Myocyte (in vitro differentiated cells): Measurements from ENCODE around the gene BEST4. TPM values are rescaled to one million over a fixed set of nuclear protein-coding genes. Genes with fewer than 3 reads are reported as not detected.
"Not testable (repeated sequence)": the region's sequence is repeated elsewhere in the genome, so short reads cannot be mapped to it uniquely, and the experiment has no call there.

Experiments
- DNase-seq: peaks from one replicate; pipeline ENCODE4 v3.0.0-alpha.2; 2012; ENCODE audit warnings: low read depth
- total RNA-seq: library from RNA; depleted of rRNA; stranded (reverse); fragments of >200 nt; gene quantifications from 2 replicates; pipeline ENCODE4 v1.2.3, GENCODE V29; 2014

Gene BEST4
- total RNA-seq, 1 donor from 2014 or later, result 0.59 TPM

DNA sequence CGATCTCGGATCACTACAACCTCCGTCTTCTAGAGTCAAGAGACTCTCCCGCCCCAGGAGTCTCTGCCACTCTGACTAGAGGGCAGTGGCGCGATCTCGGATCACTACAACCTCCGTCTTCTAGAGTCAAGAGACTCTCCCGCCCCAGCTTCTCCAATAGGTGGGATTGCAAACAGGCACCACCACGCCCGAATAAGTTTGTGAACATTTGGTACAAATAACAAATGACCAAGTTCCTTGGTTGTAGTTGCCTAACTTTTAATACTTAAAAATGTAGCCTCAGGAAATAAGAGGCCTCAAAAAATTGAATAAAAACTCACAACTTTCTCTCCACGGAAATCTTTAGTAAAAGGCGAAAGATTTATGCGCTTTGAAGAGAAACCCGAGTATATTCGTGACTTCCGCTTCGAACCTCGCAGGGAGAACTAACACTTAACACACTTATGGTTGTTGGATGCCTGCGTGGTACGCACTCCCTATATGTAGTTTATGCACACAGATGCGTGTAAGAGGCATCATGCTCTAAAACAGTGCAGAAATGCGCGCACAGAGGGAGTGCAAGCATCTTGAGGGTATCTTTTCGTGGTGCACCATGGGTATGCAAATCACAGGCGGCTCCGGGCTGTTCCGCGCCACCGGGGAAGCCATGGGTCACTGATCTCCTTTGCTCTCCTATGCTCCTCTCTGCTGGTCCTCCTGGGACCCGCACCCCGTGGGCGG, 31.8 kb upstream of the BEST4 start:
- DNase-seq, result peak; percentile 86

GRCh38 chr1:44819196-44819607, 31.2 kb upstream of the BEST4 start:
- peak; percentile 59 for DNase-seq

DNA sequence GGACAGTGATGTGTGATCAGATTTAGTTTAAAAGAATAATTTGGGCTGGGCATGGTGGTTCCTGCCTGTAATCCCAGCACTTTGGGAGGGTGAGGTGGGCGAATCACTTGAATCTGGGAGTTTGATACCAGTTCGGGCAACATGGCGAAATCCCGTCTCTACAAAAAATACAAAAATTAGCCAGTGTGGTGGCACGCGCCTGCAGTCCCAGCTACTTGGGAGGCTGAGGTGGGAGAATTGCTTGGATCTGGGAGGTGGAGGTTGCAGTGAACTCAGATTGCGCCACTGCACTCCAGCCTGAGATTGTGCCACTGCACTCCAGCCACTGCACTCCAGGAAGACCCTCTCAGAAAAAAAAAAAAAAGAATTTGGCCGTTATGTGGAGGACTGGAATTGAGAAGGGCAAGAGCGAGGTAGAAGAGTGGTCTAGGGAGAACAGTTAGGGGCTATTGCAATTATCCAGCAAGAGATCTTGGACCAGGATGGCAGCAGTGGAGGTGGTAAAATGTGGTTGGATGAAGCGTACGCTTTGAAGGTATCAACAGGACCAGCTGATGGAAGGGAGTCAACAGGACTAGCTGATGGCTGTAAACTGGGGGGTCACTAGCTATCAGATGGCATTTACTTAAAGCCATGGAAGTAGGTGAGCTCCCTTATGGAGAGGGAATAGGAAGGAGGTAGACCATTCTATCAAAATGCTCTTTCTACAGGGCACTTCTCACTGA, 30.0 kb upstream of the BEST4 start:
- DNase-seq, result no peak

GRCh38 chr1:44817307-44817706, 29.3 kb upstream of the BEST4 start:
- no peak for DNase-seq

DNA sequence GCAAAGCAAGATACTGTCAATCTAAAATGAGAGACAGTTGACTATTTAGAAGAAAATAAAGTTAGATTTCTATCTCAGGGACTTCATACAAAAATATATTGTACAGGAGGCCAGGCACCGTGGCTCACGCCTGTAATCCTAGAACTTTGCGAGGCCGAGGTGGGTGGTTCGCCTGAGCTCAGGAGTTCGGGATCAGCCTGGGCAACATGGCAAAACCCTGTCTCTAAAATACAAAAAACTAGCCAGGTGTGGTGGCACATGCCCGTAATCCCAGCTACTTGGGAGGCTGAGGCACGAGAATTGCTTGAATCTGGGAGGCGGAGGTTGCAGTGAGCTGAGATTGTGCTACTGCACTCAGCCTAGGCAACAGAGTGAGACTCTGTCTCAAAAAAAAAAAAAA, 28.0 kb upstream of the BEST4 start:
- not testable (repeated sequence) for DNase-seq

DNA sequence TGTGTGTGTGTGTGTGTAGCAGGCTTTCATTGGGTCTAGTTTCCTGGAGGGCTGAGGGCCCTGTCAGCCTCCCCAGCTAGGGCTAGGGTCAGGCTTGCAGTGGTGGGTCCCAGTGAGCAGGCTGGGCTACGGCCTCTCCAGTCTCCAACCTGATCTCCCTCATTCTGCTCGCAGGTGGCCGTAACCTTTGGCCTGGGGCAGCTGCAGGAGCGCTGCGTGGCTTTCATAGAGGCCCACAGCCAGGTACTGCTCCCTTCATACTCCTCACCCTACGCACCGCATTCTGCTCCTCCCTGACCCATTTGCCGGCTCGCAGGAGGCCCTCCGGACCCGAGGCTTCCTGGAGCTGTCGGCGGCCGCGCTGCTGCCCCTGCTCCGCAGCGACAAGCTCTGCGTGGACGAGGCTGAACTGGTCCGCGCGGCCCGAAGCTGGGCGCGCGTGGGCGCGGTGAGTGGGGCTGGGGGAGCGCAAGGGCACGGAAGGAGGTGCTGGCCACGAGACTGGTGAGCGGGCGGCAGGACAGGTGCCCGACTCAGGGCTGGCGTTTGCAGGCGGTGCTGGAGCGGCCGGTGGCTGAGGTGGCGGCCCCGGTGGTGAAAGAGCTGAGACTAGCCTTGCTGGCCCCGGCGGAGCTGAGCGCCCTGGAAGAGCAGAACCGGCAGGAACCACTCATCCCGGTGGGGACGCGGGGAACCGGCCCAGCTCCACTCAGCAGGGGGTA, 25.0 kb upstream of the BEST4 start:
- no peak for DNase-seq

GRCh38 chr1:44811234-44811633, 23.3 kb upstream of the BEST4 start:
- no peak for DNase-seq

GRCh38 chr1:44810762-44811105, 22.8 kb upstream of the BEST4 start:
- not testable (repeated sequence) for DNase-seq

DNA sequence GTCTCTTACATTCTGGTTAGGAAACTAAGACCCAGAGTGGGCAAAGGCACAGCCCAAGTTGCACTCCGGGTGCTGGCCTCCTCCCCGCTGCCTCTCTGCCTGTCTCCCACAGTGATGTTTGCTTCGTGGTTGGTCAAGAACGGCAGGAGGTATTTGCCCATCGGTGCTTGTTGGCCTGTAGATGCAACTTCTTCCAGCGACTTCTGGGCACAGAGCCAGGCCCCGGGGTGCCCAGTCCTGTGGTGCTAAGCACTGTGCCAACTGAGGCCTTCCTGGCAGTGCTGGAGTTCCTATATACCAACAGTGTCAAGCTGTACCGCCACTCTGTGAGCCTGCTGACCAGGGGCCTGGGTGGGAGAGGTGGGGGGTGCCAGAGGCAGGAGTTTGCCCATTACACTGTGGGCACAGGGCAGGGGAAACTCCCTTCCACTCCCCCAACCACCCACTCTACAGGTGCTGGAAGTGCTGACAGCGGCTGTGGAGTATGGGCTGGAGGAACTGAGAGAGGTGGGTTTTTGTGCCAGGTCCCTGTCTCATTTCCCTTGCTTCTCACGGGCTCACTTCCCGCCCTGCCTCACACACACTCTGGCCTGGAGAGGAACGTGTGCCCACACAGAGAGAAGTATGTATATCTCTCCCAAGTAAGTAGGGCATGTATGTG, 22.3 kb upstream of the BEST4 start:
- no peak for DNase-seq

- peak; percentile 68 for DNase-seq
Measured at GRCh38 chr1:44808938-44809917, 21.3 kb upstream of the BEST4 start.

DNA sequence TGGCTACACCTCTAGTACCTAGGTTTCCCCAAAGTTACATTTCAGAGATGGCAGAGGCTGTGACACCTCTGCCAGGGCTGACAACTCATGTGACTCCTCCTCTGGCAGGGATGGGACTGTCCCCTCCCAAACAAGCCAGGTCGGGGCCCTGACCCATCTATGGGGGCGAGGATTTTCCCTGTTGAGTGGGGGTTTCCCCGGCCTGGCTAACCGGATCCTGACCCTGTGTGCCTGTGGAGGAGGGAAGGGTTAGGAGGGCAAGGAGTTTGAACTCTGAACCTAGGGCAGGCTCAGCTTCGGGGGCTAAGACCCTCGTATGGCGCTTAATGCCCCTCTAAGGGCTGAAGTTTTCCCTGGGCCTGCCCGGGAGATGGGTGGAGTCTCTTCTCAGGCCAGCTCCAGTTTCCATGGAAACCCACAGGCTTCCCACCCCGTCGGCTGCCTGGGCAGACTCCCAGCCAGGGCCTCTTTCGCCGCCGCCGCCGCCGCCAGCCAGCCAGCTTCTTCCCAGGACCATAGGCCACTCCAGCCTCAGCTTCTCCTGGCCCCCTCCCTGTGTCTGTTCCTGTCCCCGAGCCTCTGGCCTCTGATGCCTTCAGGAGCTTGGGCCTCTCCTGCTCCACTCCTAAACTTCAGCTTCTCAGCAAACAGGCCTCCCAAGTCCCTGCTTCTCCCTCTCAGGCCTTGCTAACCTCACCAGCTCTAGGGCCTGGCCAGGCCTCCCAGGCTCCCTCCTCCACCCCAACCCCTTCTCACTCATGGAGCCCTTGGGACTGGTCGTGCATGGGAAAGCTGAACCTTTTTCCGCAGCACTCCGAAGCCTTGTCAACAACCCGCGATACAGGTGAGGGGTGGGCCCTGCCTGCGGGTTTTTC, 20.3 kb upstream of the BEST4 start, which contains the start of gene BTBD19:
BTBD19 (plus strand) TSS at position 461 of the 875 bp plus-strand sequence; CDS start at position 759, 298 bp downstream.
- DNase-seq, result peak; percentile 88

- peak; percentile 100 for DNase-seq
Measured at GRCh38 chr1:44807364-44808062, 19.5 kb upstream of the BEST4 start.

DNA sequence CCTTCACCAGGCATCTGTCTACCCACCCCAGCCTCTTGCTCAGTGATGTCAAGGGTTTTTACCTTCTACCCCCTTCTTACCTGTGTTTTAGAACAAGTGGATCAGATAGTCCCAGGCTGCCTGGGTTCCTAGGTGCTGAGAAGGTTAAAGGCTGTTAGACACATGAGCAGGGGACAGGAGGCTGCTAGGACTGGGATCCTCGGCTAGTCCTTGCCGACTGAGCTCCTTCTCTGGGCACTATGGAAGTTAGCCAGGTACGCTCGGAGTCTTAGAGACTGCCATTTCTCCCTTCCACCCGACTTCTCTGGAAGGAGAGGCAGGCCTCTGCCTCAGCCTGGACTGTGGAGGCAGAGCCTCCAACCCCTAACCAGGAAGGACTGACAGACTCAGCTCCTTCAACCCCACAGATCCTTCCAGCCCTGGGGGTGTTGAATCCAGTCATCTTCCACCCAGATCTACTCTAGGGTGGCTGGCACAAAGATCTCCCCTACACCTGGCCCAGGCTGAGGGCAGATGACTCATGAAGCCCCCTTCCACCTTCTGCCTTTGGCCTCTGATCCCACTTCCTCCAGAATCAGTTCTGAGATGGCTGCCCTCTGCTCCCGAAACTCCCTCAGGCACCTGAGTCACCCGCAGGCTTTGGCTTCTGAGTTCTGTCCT, 18.9 kb upstream of the BEST4 start, which contains the start of gene DYNLT4:
DYNLT4 (minus strand) TSS at position 648 of the 660 bp plus-strand sequence. CDS start 683 bp downstream, outside the sequence.
- no peak for DNase-seq

- DNase-seq, result no peak
Measured at GRCh38 chr1:44806025-44806703, 18.2 kb upstream of the BEST4 start.

GRCh38 chr1:44805311-44806024, 17.5 kb upstream of the BEST4 start:
- DNase-seq, result no peak

DNA sequence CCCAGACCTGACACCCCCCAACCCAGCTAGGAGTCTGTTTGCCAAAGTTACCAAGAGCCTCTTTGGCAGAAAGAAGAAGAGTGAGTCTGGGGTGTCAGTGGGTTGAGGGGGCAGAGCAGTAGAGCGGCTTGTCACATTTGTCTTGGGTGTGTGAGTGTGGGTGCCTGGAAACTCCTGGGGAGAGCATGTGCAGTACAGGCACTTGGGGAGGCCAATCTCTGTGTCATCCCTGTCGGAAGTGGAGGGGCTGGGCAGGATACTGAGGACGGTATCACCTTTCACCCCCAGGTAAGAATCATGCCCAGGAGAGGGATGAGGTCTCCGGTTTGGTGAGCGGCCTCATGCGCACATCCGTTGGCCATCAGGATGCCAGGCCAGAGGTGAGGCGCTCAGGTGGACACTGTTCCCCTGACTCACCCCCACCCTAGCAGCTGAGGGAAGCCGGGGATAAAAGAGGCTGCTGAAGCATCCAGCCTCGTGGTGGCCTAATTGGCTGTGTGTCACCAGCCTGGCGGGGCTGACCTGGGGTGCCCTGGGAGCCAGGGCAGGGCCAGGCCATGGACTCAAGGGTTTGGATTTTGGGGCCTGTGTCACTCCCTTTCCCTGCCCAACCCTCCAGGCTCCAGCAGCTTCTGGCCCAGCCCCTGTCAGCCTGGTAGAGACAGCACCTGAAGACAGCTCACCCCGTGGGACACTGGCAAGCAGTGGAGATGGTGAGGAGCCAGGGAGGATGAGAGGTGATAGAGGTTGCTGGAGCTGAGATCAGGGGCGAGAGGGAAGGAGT, 15.5 kb upstream of the BEST4 start:
- peak; percentile 84 for DNase-seq
